Ovary (tissue), 9 donors: ENCODE data around the gene FFAR4. TPM values are rescaled to one million over a fixed set of nuclear protein-coding genes. Genes with fewer than 3 reads are reported as not detected.

Source experiments
- DNase-seq, 5 donors: peaks; one replicate each; pipeline ENCODE4 v3.0.0-alpha.2; 2019 to 2020
- H3K27ac ChIP-seq, 2 donors: fragments of 200-600 bp; one replicate each; pipeline versions ENCODE4 v1.5.1 to v1.8.0; 2019 to 2022
- H3K27me3 ChIP-seq: fragments of 200-600 bp; one replicate; pipeline ENCODE4 v1.8.0; 2022
- H3K36me3 ChIP-seq: fragments of 200-600 bp; sonication (generic); one replicate; pipeline ENCODE4 v1.5.1; 2019
- H3K4me1 ChIP-seq: one replicate; pipeline ENCODE4 v1.8.1; 2013; ENCODE audit warnings: mild to moderate bottlenecking, moderate library complexity; ENCODE audit not compliant: insufficient read depth
- H3K4me3 ChIP-seq: fragments of 200-600 bp; sonication (generic); one replicate; pipeline ENCODE4 v1.5.1; 2017
- H3K9me3 ChIP-seq, 2 donors: fragments of 200-600 bp in 1 of 2; sonication (generic) in 1 of 2; one replicate each; pipeline versions ENCODE4 v1.5.1 to v1.8.1; 2013 to 2019; ENCODE audit warnings: mild to moderate bottlenecking in 1 of 2, moderate library complexity in 1 of 2
- EP300 ChIP-seq: sonication (generic); formaldehyde crosslinking; IDR thresholded peaks from one replicate; pipeline ENCODE4 v1.6.1; 2017; ENCODE audit warnings: antibody characterized with exemption
- POLR2A ChIP-seq: fragments of 450-650 bp; IDR thresholded peaks from one replicate; pipeline ENCODE4 v1.6.1; 2017; ENCODE audit warnings: antibody characterized with exemption, mild to moderate bottlenecking, moderate library complexity
- WGBS, 3 donors: extraction: QIAGEN DNeasy Blood & Tissue Kit in 1 of 3; methylation state at CpG; one replicate each; pipeline versions ENCODE4 v1.1.5 to v1.1.7; 2013 to 2017; 5-methylcytosine and 5-hydroxymethylcytosine counted together
- intact Hi-C, 4 donors: fragments of 100-400 bp; cut with DNase I; formaldehyde crosslinking; loops; one replicate each; pipeline versions ENCODE4 v1.11.0 to v1.15.1; 2022 to 2023
- polyA plus RNA-seq, 2 donors: library from polyadenylated mRNA; stranded (reverse); fragments of 200-250 nt in 1 of 2; fragments of 350-450 nt in 1 of 2; fragmentation: Illumina TruSeq in 1 of 2; extraction: RNeasy Lipid Tissue Mini Kit (QIAGEN cat#74804) in 1 of 2; gene quantifications; one replicate each; pipeline ENCODE4 v1.2.3, GENCODE V29; 2013 to 2014
- total RNA-seq, 7 donors: library from RNA; depleted of rRNA in 2 of 7; stranded (reverse); fragments of >200 nt in 2 of 7; fragmentation: NEBNext Ultra II Directional in 3 of 7; extraction: Animal tissue kit (Norgen Biotek cat#: 25700) in 3 of 7; gene quantifications; one replicate each; pipeline versions ENCODE4 v1.1.0 to v1.2.4, GENCODE V29; 2016 to 2023
- TF ChIP-seq, protein P1 (sequence below), 3 donors: fragments of 450-650 bp in 2 of 3; fragments of 200-600 bp in 1 of 3; IDR thresholded peaks; one replicate each; pipeline versions ENCODE4 v1.5.1 to v1.8.0; 2016 to 2022; ENCODE audit warnings: antibody characterized with exemption in 3 of 3, mild to moderate bottlenecking in 1 of 3
- donor health status: DM: no; HTN: no; CAD: no; lungs with moderate emphysema.
- donor health status: DM: no; HTN: no; CAD: no.
- donor health status: Bipolar disorder and iron deficiency.
- donor health status: DM: yes; HTN: yes; CAD: no.
- donor health status: DM: no; HTN: no; CAD: no.
- donor health status: DM: yes; HTN: yes; CAD: no.

The FFAR4 gene
- total and polyA plus RNA-seq, 9 donors, result 0.07 to 3.7 (median 0.28) TPM; not detected in 4

DNA sequence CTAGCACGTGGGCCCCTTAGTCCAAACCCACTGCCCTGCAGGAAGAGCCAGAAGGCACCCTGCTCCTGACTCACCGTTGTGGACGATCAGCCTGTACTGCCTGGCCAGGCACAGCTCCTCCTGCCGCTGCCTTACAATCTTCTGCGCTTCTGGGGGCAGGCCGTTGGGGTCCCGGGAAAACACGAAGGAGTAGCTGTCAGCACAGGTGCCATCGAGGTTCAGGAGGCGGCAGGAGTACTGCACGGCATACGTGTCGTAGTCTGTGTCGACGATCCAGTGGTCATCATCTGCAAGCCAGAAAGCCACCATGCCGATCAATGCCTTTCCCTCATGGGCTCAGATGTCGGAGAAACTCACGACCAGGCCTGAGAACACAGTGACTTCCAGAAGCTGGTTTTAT is 27.3 kb downstream of the FFAR4 start:
- intact Hi-C loops, result loop anchor here in 1 of 4 donors (5.0 kb wide), 1 partner anchor 1239 kb away; no protein-coding TSS in a partner anchor
- Histone ChIP-seq H3K27ac (no peak overlapping the region), H3K9me3 (no peaks in the 10 kb centered on the region), H3K4me1 (peaks cover 2% of the 10 kb centered on the region), H3K27me3 (no peaks in the 10 kb centered on the region), H3K36me3 (no peaks in the 10 kb centered on the region), H3K4me3 (no peak overlapping the region)
- WGBS, 3 donors, result 90 to 95% (median 93%) methylated on average over 18 of the region's 18 CpGs
- DNase-seq, result no peak
- TF ChIP-seq, protein P1, sequence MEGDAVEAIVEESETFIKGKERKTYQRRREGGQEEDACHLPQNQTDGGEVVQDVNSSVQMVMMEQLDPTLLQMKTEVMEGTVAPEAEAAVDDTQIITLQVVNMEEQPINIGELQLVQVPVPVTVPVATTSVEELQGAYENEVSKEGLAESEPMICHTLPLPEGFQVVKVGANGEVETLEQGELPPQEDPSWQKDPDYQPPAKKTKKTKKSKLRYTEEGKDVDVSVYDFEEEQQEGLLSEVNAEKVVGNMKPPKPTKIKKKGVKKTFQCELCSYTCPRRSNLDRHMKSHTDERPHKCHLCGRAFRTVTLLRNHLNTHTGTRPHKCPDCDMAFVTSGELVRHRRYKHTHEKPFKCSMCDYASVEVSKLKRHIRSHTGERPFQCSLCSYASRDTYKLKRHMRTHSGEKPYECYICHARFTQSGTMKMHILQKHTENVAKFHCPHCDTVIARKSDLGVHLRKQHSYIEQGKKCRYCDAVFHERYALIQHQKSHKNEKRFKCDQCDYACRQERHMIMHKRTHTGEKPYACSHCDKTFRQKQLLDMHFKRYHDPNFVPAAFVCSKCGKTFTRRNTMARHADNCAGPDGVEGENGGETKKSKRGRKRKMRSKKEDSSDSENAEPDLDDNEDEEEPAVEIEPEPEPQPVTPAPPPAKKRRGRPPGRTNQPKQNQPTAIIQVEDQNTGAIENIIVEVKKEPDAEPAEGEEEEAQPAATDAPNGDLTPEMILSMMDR (IDR thresholded peaks at IDR 0.05), result no peak
- TF ChIP-seq POLR2A (no peak), EP300 (no peak)

- Histone ChIP-seq H3K27ac (no peak overlapping the region), H3K9me3 (no peaks in the 10 kb centered on the region), H3K27me3 (no peaks in the 10 kb centered on the region), H3K36me3 (no peaks in the 10 kb centered on the region), H3K4me3 (no peak overlapping the region), H3K4me1 (peaks cover 2% of the 10 kb centered on the region)
- intact Hi-C loops, result loop anchor here in 1 of 4 donors (5.0 kb wide), 1 partner anchor 1238 kb away; no protein-coding TSS in a partner anchor
- 90 to 92% (median 91%) methylated on average over 7 of the region's 7 CpGs for WGBS, 3 donors
- TF ChIP-seq POLR2A, result no peak
- no peak for TF ChIP-seq EP300
- TF ChIP-seq, protein P1 (IDR thresholded peaks at IDR 0.05), result no peak
- no peak for DNase-seq
These were observed 28.1 kb downstream of the FFAR4 start for GRCh38 chr10:93594518-93594917.

DNA sequence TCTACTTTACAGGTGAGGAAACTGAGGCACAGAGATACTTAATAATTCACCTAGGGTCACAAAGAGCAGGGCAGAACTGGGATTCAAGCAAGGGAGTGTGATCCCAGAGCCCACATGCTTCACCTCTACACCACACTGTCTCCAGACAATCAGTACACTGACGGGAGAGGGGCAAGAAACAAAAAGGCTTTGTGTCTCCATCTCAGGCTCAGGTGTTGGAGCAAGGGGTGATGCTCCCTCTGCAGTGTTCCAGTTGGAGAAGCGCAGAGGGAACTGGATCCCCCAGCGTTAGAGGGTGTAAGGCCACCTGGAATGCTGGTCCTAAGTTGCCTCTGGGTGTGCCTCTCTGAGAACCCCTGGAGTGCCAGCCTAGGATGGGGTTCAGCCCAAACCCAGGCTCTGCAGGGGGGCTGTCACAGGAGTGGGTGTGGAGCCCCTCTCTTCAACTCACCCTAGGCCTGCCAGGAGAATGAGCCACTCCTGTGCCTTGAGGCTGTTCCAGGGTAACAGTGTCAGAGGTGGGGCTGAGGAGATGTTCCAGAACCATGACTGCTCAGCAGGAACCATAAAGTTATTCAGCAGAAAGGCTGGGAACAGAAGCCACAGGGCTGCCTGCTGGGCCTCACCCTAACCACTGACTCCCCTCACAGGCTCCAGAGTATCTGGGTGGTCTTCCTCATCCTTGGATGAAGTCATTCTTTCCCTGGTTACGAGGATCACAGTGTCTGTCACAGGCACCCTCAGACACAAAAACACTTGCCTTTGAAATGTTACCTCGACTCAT is 29.1 kb downstream of the FFAR4 start:
- Histone ChIP-seq H3K27me3 (no peaks in the 10 kb centered on the region), H3K27ac (no peak overlapping the region), H3K36me3 (no peaks in the 10 kb centered on the region), H3K9me3 (no peaks in the 10 kb centered on the region), H3K4me1 (peaks cover 2% of the 10 kb centered on the region), H3K4me3 (no peak overlapping the region)
- DNase-seq, result no peak
- intact Hi-C loops, result no loop called here
- TF ChIP-seq POLR2A (no peak), EP300 (no peak)
- TF ChIP-seq, protein P1 (IDR thresholded peaks at IDR 0.05), result no peak
- 71 to 74% (median 72%) methylated on average over 5 of the region's 5 CpGs for WGBS, 3 donors

GRCh38 chr10:93596539-93596938 is 30.1 kb downstream of the FFAR4 start:
- Histone ChIP-seq H3K9me3 (no peaks in the 10 kb centered on the region), H3K36me3 (no peaks in the 10 kb centered on the region), H3K4me3 (no peak overlapping the region), H3K27ac (no peak overlapping the region), H3K27me3 (no peaks in the 10 kb centered on the region), H3K4me1 (peaks cover 2% of the 10 kb centered on the region)
- DNase-seq, result no peak
- intact Hi-C loops, result no loop called here
- WGBS, 3 donors, result 35 to 62% (median 42%) methylated on average over 4 of the region's 4 CpGs
- TF ChIP-seq POLR2A, result no peak
- no peak for TF ChIP-seq EP300
- TF ChIP-seq, protein P1 (IDR thresholded peaks at IDR 0.05), result no peak
